Hepatocyte (in vitro differentiated cells): ENCODE data around the gene COA1. TPM values are rescaled to one million over a fixed set of nuclear protein-coding genes. Genes with fewer than 3 reads are reported as not detected.
"Not testable (repeated sequence)": the region's sequence is repeated elsewhere in the genome, so short reads cannot be mapped to it uniquely, and the experiment has no call there.

Experiments used
- DNase-seq: peaks from one replicate; pipeline ENCODE4 v3.0.0-alpha.2; 2016; ENCODE audit warnings: low spot score
- H2AFZ ChIP-seq: fragments of 200-600 bp; sonication (generic); 2 replicates; pipeline ENCODE4 v1.6.0; 2016; ENCODE audit warnings: antibody characterized with exemption, mild to moderate bottlenecking
- H3K27ac ChIP-seq: fragments of 200-600 bp; sonication (generic); 2 replicates; pipeline ENCODE4 v1.5.1; 2016; ENCODE audit warnings: mild to moderate bottlenecking
- H3K27me3 ChIP-seq: fragments of 200-600 bp; sonication (generic); 2 replicates; pipeline ENCODE4 v1.6.1; 2016
- H3K36me3 ChIP-seq: fragments of 200-600 bp; sonication (generic); replicated peaks from 2 replicates; pipeline ENCODE4 v1.5.1; 2016; ENCODE audit warnings: low read depth; ENCODE audit not compliant: insufficient read depth
- H3K4me1 ChIP-seq: fragments of 200-600 bp; sonication (generic); 2 replicates; pipeline ENCODE4 v1.5.1; 2016; ENCODE audit warnings: mild to moderate bottlenecking, moderate library complexity; ENCODE audit not compliant: insufficient read depth
- H3K4me2 ChIP-seq: fragments of 200-600 bp; sonication (generic); 2 replicates; pipeline ENCODE4 v1.6.0; 2016
- H3K4me3 ChIP-seq: fragments of 200-600 bp; sonication (generic); 2 replicates; pipeline ENCODE4 v1.5.1; 2016; ENCODE audit warnings: mild to moderate bottlenecking
- H3K79me2 ChIP-seq: fragments of 200-600 bp; sonication (generic); 2 replicates; pipeline ENCODE4 v1.6.0; 2017; ENCODE audit warnings: mild to moderate bottlenecking
- H3K9me2 ChIP-seq: fragments of 200-600 bp; sonication (generic); replicated peaks from 2 replicates; pipeline ENCODE4 v1.6.0; 2017; ENCODE audit warnings: mild to moderate bottlenecking; ENCODE audit not compliant: insufficient read depth
- H3K9me3 ChIP-seq: fragments of 200-600 bp; sonication (generic); 2 replicates; pipeline ENCODE4 v1.5.1; 2016; ENCODE audit warnings: low read depth, mild to moderate bottlenecking
- H4K20me1 ChIP-seq: fragments of 200-600 bp; sonication (generic); 2 replicates; pipeline ENCODE4 v1.6.0; 2016; ENCODE audit warnings: mild to moderate bottlenecking; ENCODE audit not compliant: insufficient read depth, poor library complexity, severe bottlenecking
- EZH2 ChIP-seq: fragments of 200-600 bp; sonication (generic); IDR thresholded peaks from 2 replicates; pipeline ENCODE4 v1.6.1; 2016; ENCODE audit warnings: antibody characterized with exemption, mild to moderate bottlenecking, borderline replicate concordance
- EZH2phosphoT487 ChIP-seq: fragments of 200-600 bp; sonication (generic); IDR thresholded peaks from one replicate; pipeline ENCODE4 v1.6.1; 2018; ENCODE audit warnings: antibody characterized with exemption, mild to moderate bottlenecking, low read depth, moderate library complexity; ENCODE audit not compliant: unreplicated experiment, severe bottlenecking
- WGBS: methylation state at CpG from one replicate; pipeline ENCODE4 v1.1.6; 2016; ENCODE audit warnings: low lambda C conversion rate; ENCODE audit errors: missing lambda C conversion rate; 5-methylcytosine and 5-hydroxymethylcytosine counted together
- polyA plus RNA-seq: library from polyadenylated mRNA; unstranded; fragments of >200 nt; fragmentation: Nextera tagmentation; extraction: Ambion mirVana; gene quantifications from 2 replicates; pipeline ENCODE4 v1.2.1, GENCODE V29; 2016
- total RNA-seq: library from RNA; depleted of rRNA; stranded (reverse); fragments of >200 nt; gene quantifications from 2 replicates; pipeline ENCODE4 v1.2.3, GENCODE V29; 2014
- TF ChIP-seq, protein P1 (sequence below): fragments of 200-600 bp; sonication (generic); IDR thresholded peaks from 2 replicates; pipeline ENCODE4 v1.5.1; 2016; ENCODE audit warnings: antibody characterized with exemption, mild to moderate bottlenecking; ENCODE audit not compliant: poor library complexity

Gene COA1
- total and polyA plus RNA-seq, 2 experiments from 2014 or later = 52.1 to 55.2 TPM

DNA sequence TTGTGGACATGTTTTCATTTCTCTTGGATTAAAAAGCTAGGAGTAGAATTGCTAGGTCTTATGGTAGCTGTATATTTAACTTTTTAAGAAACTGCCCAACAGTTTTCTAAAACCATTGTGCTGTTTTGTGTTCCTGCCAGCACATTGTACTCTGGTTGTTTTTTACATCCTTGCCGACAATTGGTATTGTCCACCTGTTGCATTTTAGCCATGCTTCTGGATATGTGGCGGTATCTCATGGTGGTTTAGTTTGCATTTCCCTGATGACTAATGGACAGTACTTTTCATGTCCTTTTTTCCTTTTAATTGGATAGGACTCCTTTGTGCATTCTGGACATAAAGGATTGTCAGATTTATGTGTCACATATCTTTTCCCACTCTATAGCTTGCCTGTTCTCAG is 100.9 kb downstream of the COA1 start:
- Histone ChIP-seq H3K79me2 (no peaks in the 10 kb centered on the region), H3K9me2 (no peaks in the 10 kb centered on the region), H3K4me2 (no peak overlapping the region), H3K4me3 (no peak overlapping the region), H3K27ac (no peak overlapping the region), H3K9me3 (no peaks in the 10 kb centered on the region), H3K4me1 (no peaks in the 10 kb centered on the region), H4K20me1 (no peaks in the 10 kb centered on the region), H3K27me3 (no peaks in the 10 kb centered on the region), H3K36me3 (no peaks in the 10 kb centered on the region), H2AFZ (no peak overlapping the region)
- WGBS = 96% methylated on average over 2 of the region's 2 CpGs
- TF ChIP-seq EZH2 (no peak), EZH2phosphoT487 (no peak)
- TF ChIP-seq, protein P1, sequence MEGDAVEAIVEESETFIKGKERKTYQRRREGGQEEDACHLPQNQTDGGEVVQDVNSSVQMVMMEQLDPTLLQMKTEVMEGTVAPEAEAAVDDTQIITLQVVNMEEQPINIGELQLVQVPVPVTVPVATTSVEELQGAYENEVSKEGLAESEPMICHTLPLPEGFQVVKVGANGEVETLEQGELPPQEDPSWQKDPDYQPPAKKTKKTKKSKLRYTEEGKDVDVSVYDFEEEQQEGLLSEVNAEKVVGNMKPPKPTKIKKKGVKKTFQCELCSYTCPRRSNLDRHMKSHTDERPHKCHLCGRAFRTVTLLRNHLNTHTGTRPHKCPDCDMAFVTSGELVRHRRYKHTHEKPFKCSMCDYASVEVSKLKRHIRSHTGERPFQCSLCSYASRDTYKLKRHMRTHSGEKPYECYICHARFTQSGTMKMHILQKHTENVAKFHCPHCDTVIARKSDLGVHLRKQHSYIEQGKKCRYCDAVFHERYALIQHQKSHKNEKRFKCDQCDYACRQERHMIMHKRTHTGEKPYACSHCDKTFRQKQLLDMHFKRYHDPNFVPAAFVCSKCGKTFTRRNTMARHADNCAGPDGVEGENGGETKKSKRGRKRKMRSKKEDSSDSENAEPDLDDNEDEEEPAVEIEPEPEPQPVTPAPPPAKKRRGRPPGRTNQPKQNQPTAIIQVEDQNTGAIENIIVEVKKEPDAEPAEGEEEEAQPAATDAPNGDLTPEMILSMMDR = no peak
- no peak for DNase-seq

DNA sequence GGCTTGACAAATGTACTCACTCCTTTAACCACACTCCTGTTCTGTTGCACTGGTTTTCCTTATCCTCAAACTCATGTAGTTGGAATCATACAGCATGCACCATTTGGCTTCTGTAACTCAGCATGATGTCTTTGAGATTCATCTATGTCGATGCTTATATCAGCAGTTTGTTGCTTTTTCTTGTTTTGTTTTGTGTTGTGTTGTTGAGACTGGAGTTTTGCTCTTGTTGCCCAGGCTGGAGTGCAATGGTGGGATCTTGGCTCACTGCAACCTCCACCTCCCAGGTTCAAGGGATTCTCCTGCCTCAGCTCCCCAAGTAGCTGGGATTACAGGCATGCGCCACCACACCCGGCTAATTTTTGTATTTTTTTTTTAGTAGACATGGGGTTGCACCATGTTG is 101.5 kb downstream of the COA1 start:
- H3K36me3 ChIP-seq, H3K79me2 ChIP-seq, H4K20me1 ChIP-seq, H3K27ac ChIP-seq, H3K4me2 ChIP-seq, H3K27me3 ChIP-seq, H3K4me1 ChIP-seq, H3K9me2 ChIP-seq, H3K4me3 ChIP-seq, H2AFZ ChIP-seq, DNase-seq, H3K9me3 ChIP-seq: not testable (repeated sequence)
- WGBS = 100% methylated on average over 3 of the region's 3 CpGs

DNA sequence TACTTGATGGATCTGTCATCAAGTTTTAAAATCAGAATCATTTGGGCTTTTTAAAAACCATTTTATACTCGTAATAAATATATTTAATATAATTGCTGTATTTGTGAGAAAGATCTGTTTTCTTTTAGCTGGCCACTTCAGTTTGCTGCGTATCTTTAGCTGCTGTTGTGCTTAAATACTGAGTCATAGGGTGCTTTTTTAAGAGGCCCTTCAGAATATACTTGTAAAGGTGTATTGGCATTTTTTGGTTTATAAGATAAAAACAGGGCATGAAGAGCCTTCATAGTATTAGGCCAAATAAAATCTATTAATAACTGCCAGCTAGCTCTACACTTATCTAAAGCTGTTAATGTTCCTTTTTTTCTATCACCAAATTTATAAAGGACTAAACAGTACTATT is 102.6 kb downstream of the COA1 start:
- H3K4me2 ChIP-seq = no peak overlapping the region

DNA sequence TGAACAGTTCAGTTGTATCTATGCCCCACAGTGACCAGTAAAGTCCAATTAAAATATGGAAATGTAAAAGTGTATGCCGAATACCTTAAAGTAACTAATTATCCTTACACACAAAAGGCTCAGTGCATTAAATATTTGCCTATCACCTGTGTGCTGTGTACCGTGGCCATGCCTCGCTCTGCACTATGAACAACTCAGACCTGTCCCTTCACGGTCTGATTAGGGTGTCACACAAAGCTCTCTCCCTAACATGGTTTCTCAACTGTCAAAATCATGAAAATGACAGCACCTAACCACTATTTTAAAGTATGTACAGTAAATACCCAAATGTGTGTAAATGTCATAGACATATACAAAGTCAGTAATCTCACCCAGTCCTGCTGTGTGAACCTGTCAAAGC is 103.3 kb downstream of the COA1 start:
- no peak overlapping the region for H3K27ac ChIP-seq
- H3K9me2 ChIP-seq = no peaks in the 10 kb centered on the region
- H2AFZ ChIP-seq = no peak overlapping the region
- no peaks in the 10 kb centered on the region for H3K27me3 ChIP-seq
- no peaks in the 10 kb centered on the region for H4K20me1 ChIP-seq
- H3K4me2 ChIP-seq = no peak overlapping the region
- no peak for DNase-seq
- H3K9me3 ChIP-seq = no peaks in the 10 kb centered on the region
- H3K4me1 ChIP-seq = no peaks in the 10 kb centered on the region
- H3K36me3 ChIP-seq = no peaks in the 10 kb centered on the region
- 87% methylated on average over 4 of the region's 4 CpGs for WGBS
- no peak overlapping the region for H3K4me3 ChIP-seq
- no peak for TF ChIP-seq EZH2phosphoT487
- no peaks in the 10 kb centered on the region for H3K79me2 ChIP-seq

More for the DNA sequence above, 102.6 kb downstream of the COA1 start:
- Histone ChIP-seq H3K4me1 (no peaks in the 10 kb centered on the region), H3K79me2 (no peaks in the 10 kb centered on the region), H2AFZ (no peak overlapping the region), H3K4me3 (no peak overlapping the region), H4K20me1 (no peaks in the 10 kb centered on the region), H3K9me3 (no peaks in the 10 kb centered on the region), H3K9me2 (no peaks in the 10 kb centered on the region), H3K27ac (no peak overlapping the region), H3K27me3 (no peaks in the 10 kb centered on the region), H3K36me3 (no peaks in the 10 kb centered on the region)
- no peak for DNase-seq
- 98% methylated on average over 2 of the region's 2 CpGs for WGBS
- TF ChIP-seq EZH2 (no peak), EZH2phosphoT487 (no peak)
- TF ChIP-seq, protein P1 = no peak

DNA sequence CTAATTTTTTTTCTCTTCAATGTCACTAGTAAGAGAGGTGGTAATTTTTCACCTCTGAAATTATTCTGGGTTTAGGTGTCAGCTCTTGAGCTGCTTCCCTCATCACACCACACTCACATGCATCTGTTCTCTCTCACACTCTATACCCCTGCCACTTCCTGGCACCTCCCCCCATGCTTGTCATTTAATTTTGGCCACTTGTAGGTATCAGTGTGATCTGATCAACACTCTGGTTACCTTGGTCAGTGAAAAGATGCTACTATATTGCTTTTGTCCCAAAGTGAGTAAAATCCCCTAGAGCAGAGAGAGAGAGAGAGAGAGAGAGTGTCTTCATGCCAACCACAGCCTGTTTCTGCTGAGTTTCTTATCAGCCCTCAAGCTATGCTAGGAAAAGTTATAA is 103.9 kb downstream of the COA1 start:
- no peak for TF ChIP-seq EZH2phosphoT487
- TF ChIP-seq EZH2 = no peak
- TF ChIP-seq, protein P1 = no peak
- Histone ChIP-seq H3K4me3 (no peak overlapping the region), H3K27ac (no peak overlapping the region), H3K9me2 (no peaks in the 10 kb centered on the region), H2AFZ (no peak overlapping the region), H3K36me3 (no peaks in the 10 kb centered on the region), H3K79me2 (no peaks in the 10 kb centered on the region), H3K4me2 (no peak overlapping the region), H3K4me1 (no peaks in the 10 kb centered on the region), H3K9me3 (no peaks in the 10 kb centered on the region), H4K20me1 (no peaks in the 10 kb centered on the region), H3K27me3 (no peaks in the 10 kb centered on the region)
- DNase-seq = no peak
